Left lobe of liver (tissue), 2 donors: ENCODE measurements around the gene SCAMP3. TPM values are rescaled to one million over a fixed set of nuclear protein-coding genes. Genes with fewer than 3 reads are reported as not detected.
A peak's percentile ranks its signal among the peaks of the same experiment; 100 is the strongest.
"Not testable (repeated sequence)": the region's sequence is repeated elsewhere in the genome, so short reads cannot be mapped to it uniquely, and the experiment has no call there.

Experiments
- ATAC-seq: fragments of 200-7000 bp; cut with Tn5 transposase; one replicate; pipeline ENCODE4 v1.9.1; 2020; ENCODE audit warnings: mild to moderate bottlenecking, moderate library complexity
- DNase-seq: peaks from one replicate; pipeline ENCODE4 v3.0.0-alpha.2; 2020; ENCODE audit warnings: low spot score
- total RNA-seq: library from RNA; stranded (reverse); gene quantifications from one replicate; pipeline ENCODE4 v1.2.1, GENCODE V29; 2021
- donor health status: DM: no; HTN: no; CAD: no; lungs with moderate emphysema.
- donor health status: DM: no; HTN: yes; CAD: no.

The SCAMP3 gene
- total RNA-seq, 1 donor from 2014 or later = 24.9 TPM

GRCh38 chr1:155233502-155233901 is 28.7 kb downstream of the SCAMP3 start:
- DNase-seq, ATAC-seq: not testable (repeated sequence)

GRCh38 chr1:155232001-155232978 is 29.9 kb downstream of the SCAMP3 start:
- not testable (repeated sequence) for DNase-seq, ATAC-seq

GRCh38 chr1:155231302-155231701 is 30.9 kb downstream of the SCAMP3 start:
- DNase-seq, ATAC-seq: not testable (repeated sequence)

DNA sequence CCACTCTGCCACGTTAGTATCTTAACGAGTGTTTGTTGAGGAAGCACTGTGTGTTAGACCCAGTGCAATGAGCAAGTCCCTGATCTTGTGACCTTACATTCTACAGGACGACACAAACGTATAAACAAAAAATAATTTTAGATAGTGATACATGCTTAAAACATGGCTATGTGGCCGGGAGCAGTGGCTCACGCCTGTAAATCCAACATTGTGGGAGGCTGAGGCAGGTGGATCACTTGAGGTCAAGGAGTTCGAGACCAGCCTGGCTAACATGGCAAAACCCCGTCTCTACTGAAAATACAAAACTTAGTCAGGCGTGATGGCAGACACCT is 34.1 kb downstream of the SCAMP3 start:
- DNase-seq (no peak), ATAC-seq (no peak)

DNA sequence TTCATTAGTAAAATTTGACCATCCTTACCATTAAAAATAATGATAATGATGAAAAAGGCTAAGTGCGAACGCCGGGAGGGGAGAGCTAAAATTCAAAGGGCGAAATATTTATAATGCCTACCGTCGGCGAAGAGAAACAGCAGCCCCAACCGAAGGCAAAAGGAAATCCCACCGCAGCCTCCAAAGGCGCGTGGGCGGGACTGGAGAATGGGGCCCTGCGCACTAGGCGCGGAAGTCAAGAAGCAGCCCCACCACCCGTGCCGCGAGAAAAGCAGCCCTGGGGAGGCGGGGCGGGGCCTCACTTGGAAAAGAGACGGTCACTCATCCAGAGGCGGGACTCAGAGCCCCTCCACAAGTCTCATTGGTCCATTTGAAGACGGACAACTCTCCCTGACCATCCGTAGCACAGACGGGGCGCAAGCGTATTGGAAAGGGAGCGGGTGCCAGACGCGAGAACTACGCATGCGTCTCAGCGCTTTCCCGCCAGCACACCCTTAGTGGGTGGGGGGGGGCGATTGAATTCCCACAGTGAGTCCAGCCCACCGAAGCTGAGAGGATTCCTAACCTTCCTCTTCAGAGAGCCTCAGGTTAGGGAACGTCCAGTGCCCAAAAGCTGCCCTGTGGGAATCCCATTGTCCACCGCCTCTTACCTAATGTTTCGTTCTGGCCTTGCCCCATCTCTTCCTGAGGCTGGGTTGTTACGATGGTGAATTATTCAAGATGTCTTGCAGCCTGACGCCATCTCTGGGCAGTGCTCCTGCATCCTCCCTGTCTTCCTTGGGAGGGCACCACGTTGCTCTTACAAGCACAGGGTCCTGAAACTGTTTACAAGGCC is 34.7 kb downstream of the SCAMP3 start:
- DNase-seq (peak; percentile 97), ATAC-seq (peak; percentile 98)

DNA sequence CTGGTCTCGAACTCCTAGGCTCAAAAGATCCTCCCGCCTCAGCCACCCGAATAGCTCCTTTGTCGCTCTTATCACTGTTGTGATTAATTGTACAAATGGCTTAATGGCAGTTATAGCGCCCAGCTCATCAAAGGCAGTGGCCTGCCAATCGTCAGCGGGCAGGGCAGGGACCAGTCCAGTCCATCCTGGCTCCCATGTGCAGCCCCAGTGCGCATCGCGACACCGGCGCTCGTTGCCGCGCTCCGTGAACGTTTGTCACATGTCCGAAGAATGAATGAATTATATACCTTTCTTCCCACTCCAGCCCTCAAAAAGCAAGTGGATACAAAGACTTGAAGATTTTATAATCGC is 35.3 kb downstream of the SCAMP3 start:
- ATAC-seq (peak; percentile 62), DNase-seq (peak; percentile 61)

DNA sequence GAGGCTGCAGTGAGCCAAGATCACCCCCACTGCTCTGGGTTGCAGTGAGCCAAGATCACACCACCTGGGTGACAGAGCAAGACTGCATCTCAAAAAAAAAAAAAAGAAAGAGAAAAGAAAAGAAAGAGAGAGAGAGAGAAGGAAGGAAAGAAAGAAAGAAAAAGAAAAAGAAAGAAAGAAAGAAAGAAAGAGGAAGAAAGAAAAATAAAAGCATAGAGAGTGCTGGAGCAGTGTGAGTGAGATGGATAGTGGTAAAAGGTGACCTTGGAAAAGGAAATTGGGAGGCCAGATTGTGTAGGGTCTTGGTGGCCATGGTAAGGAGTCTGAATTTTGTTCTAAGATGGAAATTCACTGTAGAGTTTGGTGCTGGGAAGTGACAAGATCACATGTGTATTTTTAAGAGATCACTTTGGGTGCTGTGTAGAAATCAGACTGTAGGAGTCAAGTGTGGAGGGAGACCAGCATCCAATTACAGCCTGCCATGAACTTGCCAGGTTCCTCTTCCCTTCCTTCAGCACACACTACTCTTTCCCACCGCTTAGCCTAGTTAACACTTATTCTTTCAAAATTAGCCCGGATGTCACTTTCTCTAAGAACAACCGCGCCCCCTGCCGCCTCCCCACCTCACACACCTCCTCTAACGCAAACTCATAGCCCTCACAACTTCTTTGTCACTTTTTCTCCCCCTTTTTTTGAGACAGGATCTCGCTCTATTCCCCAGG is 35.8 kb downstream of the SCAMP3 start:
- no peak for DNase-seq
- peak; percentile 31 for ATAC-seq

GRCh38 chr1:155225404-155225759 is 36.8 kb downstream of the SCAMP3 start:
- not testable (repeated sequence) for DNase-seq, ATAC-seq

- ATAC-seq (no peak), DNase-seq (no peak)
These were observed 39.1 kb downstream of the SCAMP3 start for GRCh38 chr1:155223047-155223446.

- not testable (repeated sequence) for DNase-seq, ATAC-seq
These were observed 41.8 kb downstream of the SCAMP3 start for GRCh38 chr1:155220211-155220965.

DNA sequence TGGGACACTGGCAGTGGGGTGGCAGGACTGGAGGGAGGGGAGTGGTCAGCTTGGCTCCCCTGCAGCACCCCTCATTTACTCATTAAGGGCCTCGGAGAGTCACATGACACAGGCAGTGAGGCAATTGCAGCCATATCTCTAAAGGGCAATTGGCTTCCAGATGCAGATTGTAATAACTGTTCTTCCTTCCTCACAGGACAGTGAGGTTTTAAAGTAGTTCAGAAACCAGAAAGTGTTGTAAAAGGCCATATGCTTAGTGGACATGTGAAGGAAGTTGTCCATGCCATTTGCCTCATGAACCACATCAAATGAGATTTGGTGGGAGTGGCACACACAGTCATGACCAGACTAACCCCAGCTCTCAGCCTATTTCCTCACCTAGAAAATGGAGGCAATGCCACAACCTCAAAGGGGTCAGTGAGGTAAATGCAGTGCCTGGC is 42.5 kb downstream of the SCAMP3 start:
- DNase-seq = no peak
- ATAC-seq = peak; percentile 51

GRCh38 chr1:155218854-155219591 is 43.1 kb downstream of the SCAMP3 start:
- ATAC-seq (peak; percentile 69), DNase-seq (no peak)

DNA sequence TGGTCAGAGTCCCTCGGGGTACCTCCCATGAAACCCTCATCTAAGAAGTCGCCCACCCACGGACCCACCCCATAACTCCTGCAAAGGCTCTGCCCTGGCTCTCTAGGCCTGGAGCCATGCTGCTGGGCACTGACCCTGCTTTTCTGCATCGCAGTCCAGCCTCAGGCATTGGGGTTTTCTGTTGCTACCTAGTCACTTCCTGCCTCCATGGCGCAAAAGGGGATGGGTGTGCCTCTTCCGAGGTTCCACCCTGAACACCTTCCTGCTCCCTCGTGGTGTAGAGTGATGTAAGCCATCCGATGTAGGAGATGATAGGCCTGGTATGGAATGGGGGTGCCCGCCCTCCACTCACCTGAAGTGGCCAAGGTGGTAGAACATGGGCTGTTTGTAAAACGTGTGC is 47.5 kb downstream of the SCAMP3 start:
- DNase-seq, ATAC-seq: not testable (repeated sequence)

- ATAC-seq, DNase-seq: not testable (repeated sequence)
These were observed 50.1 kb downstream of the SCAMP3 start for GRCh38 chr1:155212051-155212440.

- DNase-seq, ATAC-seq: not testable (repeated sequence)
These were observed 50.6 kb downstream of the SCAMP3 start for GRCh38 chr1:155211381-155212050.

GRCh38 chr1:155210314-155211104 is 51.7 kb downstream of the SCAMP3 start:
- no peak for ATAC-seq
- DNase-seq = no peak

GRCh38 chr1:155209312-155209721 is 52.8 kb downstream of the SCAMP3 start:
- DNase-seq (no peak), ATAC-seq (no peak)
